Thyroid gland (tissue), 4 donors: ENCODE measurements around the gene FOXP1.

Experiments
- POLR2A ChIP-seq, 2 donors: fragments of 450-650 bp; IDR thresholded peaks; one replicate each; pipeline ENCODE4 v1.6.1; 2017; ENCODE audit warnings: antibody characterized with exemption in 2 of 2, mild to moderate bottlenecking in 2 of 2, moderate library complexity in 1 of 2
- TF ChIP-seq, protein P1 (sequence below), 6 experiments: fragments of 200-600 bp in 3 of 6; fragments of 450-650 bp in 3 of 6; sonication (generic) in 3 of 6; IDR thresholded peaks; one replicate each; pipeline ENCODE4 v1.5.1; 2016 to 2019; ENCODE audit warnings: antibody characterized with exemption in 6 of 6, mild to moderate bottlenecking in 2 of 6, inconsistent platforms in 1 of 6, moderate library complexity in 1 of 6

- TF ChIP-seq, protein P1, sequence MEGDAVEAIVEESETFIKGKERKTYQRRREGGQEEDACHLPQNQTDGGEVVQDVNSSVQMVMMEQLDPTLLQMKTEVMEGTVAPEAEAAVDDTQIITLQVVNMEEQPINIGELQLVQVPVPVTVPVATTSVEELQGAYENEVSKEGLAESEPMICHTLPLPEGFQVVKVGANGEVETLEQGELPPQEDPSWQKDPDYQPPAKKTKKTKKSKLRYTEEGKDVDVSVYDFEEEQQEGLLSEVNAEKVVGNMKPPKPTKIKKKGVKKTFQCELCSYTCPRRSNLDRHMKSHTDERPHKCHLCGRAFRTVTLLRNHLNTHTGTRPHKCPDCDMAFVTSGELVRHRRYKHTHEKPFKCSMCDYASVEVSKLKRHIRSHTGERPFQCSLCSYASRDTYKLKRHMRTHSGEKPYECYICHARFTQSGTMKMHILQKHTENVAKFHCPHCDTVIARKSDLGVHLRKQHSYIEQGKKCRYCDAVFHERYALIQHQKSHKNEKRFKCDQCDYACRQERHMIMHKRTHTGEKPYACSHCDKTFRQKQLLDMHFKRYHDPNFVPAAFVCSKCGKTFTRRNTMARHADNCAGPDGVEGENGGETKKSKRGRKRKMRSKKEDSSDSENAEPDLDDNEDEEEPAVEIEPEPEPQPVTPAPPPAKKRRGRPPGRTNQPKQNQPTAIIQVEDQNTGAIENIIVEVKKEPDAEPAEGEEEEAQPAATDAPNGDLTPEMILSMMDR (IDR thresholded peaks at IDR 0.05): no peak
- TF ChIP-seq POLR2A (IDR thresholded peaks at IDR 0.05): no peak
Observed at GRCh38 chr3:71304247-71304646, 279.3 kb downstream of the FOXP1 start.
